Measurements from ENCODE around the gene PLEKHG7. TPM values are rescaled to one million over a fixed set of nuclear protein-coding genes. Genes with fewer than 3 reads are reported as not detected.

Gene PLEKHG7
- total and polyA plus RNA-seq, 2 of the 8 experiments (the other 6 are each of a cell fraction or from before 2014, with no cell fraction given): not detected

- no peaks in the 10 kb centered on the region for H3K79me2 ChIP-seq (ENCODE audit: control insufficient read depth in 1 of 2, insufficient read depth in 2 of 2, low read length in 2 of 2)
- no peak overlapping the region for H2BK12ac ChIP-seq (ENCODE audit: low read depth, low read length)
- no peaks in the 10 kb centered on the region for H3K9me3 ChIP-seq (ENCODE audit: insufficient read depth in 2 of 2, low read depth in 1 of 2, low read length in 1 of 2)
- H2AFZ ChIP-seq (ENCODE audit: low read length): no peak overlapping the region
- POLR2A ChIA-PET (ENCODE audit: partially characterized antibody): interaction anchor here (1.0 kb wide), 1 partner anchor 679 kb away, joined by 3 read pairs; the partner anchor contains the start of gene UBE2N
- no peak overlapping the region for H3K4ac ChIP-seq (replicated peaks; ENCODE audit: insufficient read length, low read depth, low read length)
- no peaks in the 10 kb centered on the region for H4K20me1 ChIP-seq (replicated peaks in 1 of 2; ENCODE audit: control insufficient read depth in 1 of 2, insufficient read depth in 2 of 2, low read length in 2 of 2)
- FAIRE-seq: no peak
- H4K5ac ChIP-seq (ENCODE audit: insufficient read length, low read depth, low read length): no peak overlapping the region
- no peak overlapping the region for H3K18ac ChIP-seq (ENCODE audit: extremely low read depth, low read length)
- no peak overlapping the region for H2BK5ac ChIP-seq (ENCODE audit: low read depth, low read length)
- no peak overlapping the region for H2AK5ac ChIP-seq (ENCODE audit: low read depth, low read length)
- H3K36me3 ChIP-seq (ENCODE audit: control insufficient read depth in 2 of 4, insufficient read depth in 4 of 4, low read length in 3 of 4): no peaks in the 10 kb centered on the region
- H3K14ac ChIP-seq (ENCODE audit: insufficient read length): no peak overlapping the region
- H3K4me3 ChIP-seq (ENCODE audit: extremely low read depth in 1 of 4, insufficient read depth in 2 of 4, low read depth in 3 of 4, low read length in 4 of 4): no peak overlapping the region
- no peak overlapping the region for H4K91ac ChIP-seq (replicated peaks; ENCODE audit: insufficient read length, low read length)
- no peak overlapping the region for H3K4me2 ChIP-seq (ENCODE audit: insufficient read depth in 1 of 2, low read depth in 2 of 2, low read length in 2 of 2)
- no peak overlapping the region for H2BK120ac ChIP-seq (replicated peaks; ENCODE audit: low read depth, low read length)
- no peak overlapping the region for H3K27ac ChIP-seq (ENCODE audit: low read depth, low read length)
- H2BK20ac ChIP-seq (ENCODE audit: low read length): no peak overlapping the region
- 90% methylated on average over 5 of the region's 5 CpGs; no CpG with 5 or more reads in 1 of the 2 experiments for WGBS, 2 experiments (ENCODE audit: extremely low coverage in 1 of 2, insufficient coverage in 1 of 2, insufficient read length in 1 of 2, insufficient replicate concordance in 2 of 2, low coverage in 1 of 2, low lambda C conversion rate in 2 of 2, missing lambda C conversion rate in 1 of 2)
- H3K79me1 ChIP-seq (ENCODE audit: low read depth, low read length): no peaks in the 10 kb centered on the region
- H3K23me2 ChIP-seq (ENCODE audit: low read depth, low read length): no peaks in the 10 kb centered on the region
- no peak for DNase-seq (ENCODE audit: low read depth in 1 of 2, low spot score in 2 of 2)
- no peak overlapping the region for H2BK15ac ChIP-seq (ENCODE audit: low read length)
- no peak overlapping the region for H3K23ac ChIP-seq (ENCODE audit: insufficient read length)
- peaks cover 0 to 4% (median 2%) of the 10 kb centered on the region in 4 experiments; a peak in 3 of 7 replicates for H3K4me1 ChIP-seq (replicated peaks in 1 of 4; ENCODE audit: control insufficient read depth in 3 of 4, insufficient read depth in 4 of 4, low read length in 3 of 4)
- H3K27me3 ChIP-seq (replicated peaks in 1 of 4; ENCODE audit: control insufficient read depth in 3 of 4, extremely low read depth in 1 of 4, insufficient read depth in 3 of 4, low read length in 3 of 4): no peaks in the 10 kb centered on the region
- no peak overlapping the region for H4K8ac ChIP-seq (ENCODE audit: extremely low read depth, insufficient read depth, low read length)
- no peak overlapping the region for H3K56ac ChIP-seq (replicated peaks; ENCODE audit: insufficient read length, low read depth, low read length)
- CTCF ChIA-PET (ENCODE audit: partially characterized antibody): interaction anchor here (0.6 kb wide), 1 partner anchor 14 kb away, joined by 4 read pairs; no protein-coding TSS in a partner anchor
- no peak overlapping the region for H3K9ac ChIP-seq (replicated peaks in 1 of 4; ENCODE audit: extremely low read depth in 1 of 4, low read depth in 3 of 4, low read length in 3 of 4)
- TF ChIP-seq PHF8 (conservative IDR thresholded peaks at IDR 0.05; ENCODE audit: low read depth, low read length) (no peak), POLR2A (IDR thresholded peaks at IDR 0.05; ENCODE audit: control extremely low read depth in 1 of 2, low read depth in 2 of 2, low read length in 2 of 2) (no peak), RBBP5 (IDR thresholded peaks at IDR 0.05; ENCODE audit: borderline replicate concordance, low read depth, low read length) (no peak), SIRT6 (IDR thresholded peaks at IDR 0.05; ENCODE audit: low read length) (no peak), SRF (IDR thresholded peaks at IDR 0.05; ENCODE audit: low read depth, low read length) (no peak), RFX5 (IDR thresholded peaks at IDR 0.05; ENCODE audit: borderline replicate concordance, low read depth, low read length) (no peak), SIN3A (conservative IDR thresholded peaks at IDR 0.05 in 1 of 2, IDR thresholded peaks at IDR 0.05 in 1 of 2; ENCODE audit: low read depth in 1 of 2, low read length in 2 of 2) (no peak), EGR1 (IDR thresholded peaks at IDR 0.05; ENCODE audit: borderline replicate concordance, low read depth, low read length) (no peak), CBX8 (IDR thresholded peaks at IDR 0.05; ENCODE audit: borderline replicate concordance, low read depth, low read length) (no peak), HDAC2 (IDR thresholded peaks at IDR 0.05; ENCODE audit: borderline replicate concordance in 1 of 2, low read depth in 2 of 2, low read length in 2 of 2) (no peak)
These were observed 60.0 kb downstream of the PLEKHG7 start for GRCh38 chr12:92762773-92763172.

Data from H1 (cell line).